Fibroblast of pulmonary artery (primary cell): Measurements from ENCODE around the gene NRP1.
A peak's percentile ranks its signal among the peaks of the same experiment; 100 is the strongest.

Experiments
- DNase-seq: peaks from one replicate; pipeline ENCODE4 v3.0.0-alpha.2; 2010; ENCODE audit warnings: low read depth
- H3K4me3 ChIP-seq: replicated peaks from 2 replicates; pipeline ENCODE4 v1.5.1; 2011; ENCODE audit warnings: low read depth, mild to moderate bottlenecking, control low read depth, low read length, moderate library complexity
- TF ChIP-seq, protein P1 (sequence below): IDR thresholded peaks from 2 replicates; pipeline ENCODE4 v1.5.1; 2011; ENCODE audit warnings: mild to moderate bottlenecking, control low read depth, low read length, inconsistent platforms; ENCODE audit errors: missing control alignments

Gene NRP1

DNA sequence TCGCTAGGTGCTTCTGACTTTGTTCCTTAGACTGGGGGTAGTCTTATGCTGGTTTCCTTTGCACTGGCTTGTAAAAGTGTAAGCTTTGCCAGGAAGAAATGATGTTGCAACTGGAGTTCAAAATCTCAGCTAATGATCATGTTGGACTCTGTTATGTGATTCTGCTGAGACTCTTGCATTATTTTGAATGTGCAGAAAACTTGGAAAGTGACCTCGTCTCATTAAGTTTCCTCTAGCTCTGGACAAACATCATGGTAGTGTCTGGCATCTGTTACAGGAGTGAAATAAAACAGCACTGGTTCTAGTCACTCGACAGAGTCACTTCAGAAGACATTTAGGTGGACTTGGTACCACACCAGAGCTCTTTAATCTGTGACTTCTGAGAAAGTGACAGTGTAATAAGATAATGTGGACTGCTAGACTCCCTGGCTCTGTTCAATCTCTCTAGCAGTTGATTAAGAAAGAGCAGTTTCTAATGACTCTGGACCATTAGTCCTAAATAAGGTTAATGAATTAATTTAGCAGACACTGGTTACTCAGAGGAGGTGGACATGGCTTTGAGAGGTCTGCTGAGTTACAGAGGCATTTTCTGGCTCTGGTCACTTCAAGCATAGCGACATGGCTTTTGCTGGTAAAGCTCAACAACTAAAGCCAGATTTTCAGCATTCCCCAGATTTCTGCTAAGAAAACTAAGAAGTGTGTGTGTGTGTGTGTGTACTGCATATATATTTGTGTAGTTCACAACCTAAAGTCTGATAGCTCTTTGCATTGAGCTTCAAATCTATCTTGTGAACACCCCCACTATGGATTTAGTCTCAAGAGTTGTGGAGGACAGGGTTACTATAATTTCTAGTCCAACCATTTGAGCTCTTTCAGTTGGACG lies 2.0 kb downstream of the NRP1 start:
- H3K4me3 ChIP-seq = peak overlapping the region; percentile 89
- TF ChIP-seq, protein P1, sequence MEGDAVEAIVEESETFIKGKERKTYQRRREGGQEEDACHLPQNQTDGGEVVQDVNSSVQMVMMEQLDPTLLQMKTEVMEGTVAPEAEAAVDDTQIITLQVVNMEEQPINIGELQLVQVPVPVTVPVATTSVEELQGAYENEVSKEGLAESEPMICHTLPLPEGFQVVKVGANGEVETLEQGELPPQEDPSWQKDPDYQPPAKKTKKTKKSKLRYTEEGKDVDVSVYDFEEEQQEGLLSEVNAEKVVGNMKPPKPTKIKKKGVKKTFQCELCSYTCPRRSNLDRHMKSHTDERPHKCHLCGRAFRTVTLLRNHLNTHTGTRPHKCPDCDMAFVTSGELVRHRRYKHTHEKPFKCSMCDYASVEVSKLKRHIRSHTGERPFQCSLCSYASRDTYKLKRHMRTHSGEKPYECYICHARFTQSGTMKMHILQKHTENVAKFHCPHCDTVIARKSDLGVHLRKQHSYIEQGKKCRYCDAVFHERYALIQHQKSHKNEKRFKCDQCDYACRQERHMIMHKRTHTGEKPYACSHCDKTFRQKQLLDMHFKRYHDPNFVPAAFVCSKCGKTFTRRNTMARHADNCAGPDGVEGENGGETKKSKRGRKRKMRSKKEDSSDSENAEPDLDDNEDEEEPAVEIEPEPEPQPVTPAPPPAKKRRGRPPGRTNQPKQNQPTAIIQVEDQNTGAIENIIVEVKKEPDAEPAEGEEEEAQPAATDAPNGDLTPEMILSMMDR = no peak
- peak; percentile 74 for DNase-seq

DNA sequence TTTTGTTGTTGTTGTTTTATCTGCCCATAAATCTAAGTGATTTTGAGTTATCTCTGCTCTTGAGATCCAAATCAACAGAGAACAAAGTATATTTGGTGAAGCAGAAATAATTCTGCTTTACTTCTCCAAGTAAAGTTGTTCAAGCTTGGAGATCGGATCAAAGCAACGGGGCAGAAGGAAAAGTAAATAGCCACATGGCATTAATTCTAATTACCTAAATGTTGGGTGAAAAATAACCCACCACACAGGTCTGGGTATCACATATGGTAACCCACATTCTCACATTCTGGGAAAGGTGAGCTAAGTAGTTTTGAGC lies 3.1 kb downstream of the NRP1 start:
- H3K4me3 ChIP-seq = peak overlapping the region; percentile 89

DNA sequence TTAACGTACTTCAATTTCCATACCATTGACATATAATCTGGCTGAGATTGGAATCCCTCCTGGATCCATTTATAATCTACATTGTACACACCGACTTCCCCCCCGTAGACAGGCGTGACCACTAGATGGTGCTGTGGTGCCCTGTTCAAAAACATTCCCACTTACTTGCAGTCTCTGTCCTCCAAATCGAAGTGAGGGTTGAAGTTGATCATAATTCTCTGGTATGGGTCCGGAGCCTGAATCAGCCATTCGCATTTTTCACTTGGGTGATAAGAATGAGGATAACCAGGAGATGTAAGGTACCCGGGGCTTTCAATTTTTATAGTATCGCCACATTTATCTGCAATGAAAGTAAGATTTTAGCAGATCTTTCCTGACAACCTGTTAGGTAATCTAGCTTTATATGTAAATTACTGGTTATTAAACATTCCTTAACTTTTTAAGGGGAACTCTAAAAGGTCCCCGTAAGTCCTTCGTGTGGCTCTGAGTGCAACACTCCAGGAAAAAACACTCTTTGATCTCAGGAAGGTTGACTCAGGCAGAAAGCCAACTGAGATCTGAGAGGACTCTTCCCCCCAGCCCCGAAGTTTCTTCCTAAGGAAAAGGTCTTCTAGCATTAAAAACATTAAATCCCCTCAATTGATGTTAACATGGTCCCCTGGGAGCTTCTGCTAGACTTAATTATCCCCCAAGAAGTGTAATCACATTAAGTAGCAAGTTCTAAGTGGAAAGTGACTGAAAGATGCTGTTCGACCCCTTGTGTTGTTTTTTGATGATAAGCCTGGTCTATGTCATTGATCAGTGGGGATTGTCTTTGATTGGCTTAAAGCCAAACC lies 3.7 kb downstream of the NRP1 start:
- TF ChIP-seq, protein P1 = peak; percentile 92
- H3K4me3 ChIP-seq = peak overlapping the region; percentile 89
- peak; percentile 92 for DNase-seq

More for the DNA sequence above, 3.1 kb downstream of the NRP1 start:
- no peak for DNase-seq
- TF ChIP-seq, protein P1 = no peak

GRCh38 chr10:33329178-33329577 lies 5.3 kb downstream of the NRP1 start:
- DNase-seq = no peak
- no peak overlapping the region for H3K4me3 ChIP-seq
- TF ChIP-seq, protein P1 = no peak

GRCh38 chr10:33328253-33328652 lies 6.2 kb downstream of the NRP1 start:
- TF ChIP-seq, protein P1 = no peak
- no peak overlapping the region for H3K4me3 ChIP-seq
- no peak for DNase-seq

GRCh38 chr10:33327751-33328150 lies 6.7 kb downstream of the NRP1 start:
- DNase-seq = no peak
- TF ChIP-seq, protein P1 = peak; percentile 46
- no peak overlapping the region for H3K4me3 ChIP-seq
